Melanocyte of skin (primary cell): ENCODE data around the gene NOCT. TPM values are rescaled to one million over a fixed set of nuclear protein-coding genes. Genes with fewer than 3 reads are reported as not detected.

Experiments
- small RNA-seq, 2 donors: library from RNA; depleted of rRNA; stranded (forward); fragments of <200 nt; gene quantifications; one replicate each; pipeline ENCODE3, GENCODE V24; 2012
- total RNA-seq, 2 donors: library from RNA; depleted of rRNA; stranded (reverse); fragments of >200 nt; gene quantifications; 2 replicates each; pipeline ENCODE4 v1.2.3, GENCODE V29; 2012

The NOCT gene, protein sequence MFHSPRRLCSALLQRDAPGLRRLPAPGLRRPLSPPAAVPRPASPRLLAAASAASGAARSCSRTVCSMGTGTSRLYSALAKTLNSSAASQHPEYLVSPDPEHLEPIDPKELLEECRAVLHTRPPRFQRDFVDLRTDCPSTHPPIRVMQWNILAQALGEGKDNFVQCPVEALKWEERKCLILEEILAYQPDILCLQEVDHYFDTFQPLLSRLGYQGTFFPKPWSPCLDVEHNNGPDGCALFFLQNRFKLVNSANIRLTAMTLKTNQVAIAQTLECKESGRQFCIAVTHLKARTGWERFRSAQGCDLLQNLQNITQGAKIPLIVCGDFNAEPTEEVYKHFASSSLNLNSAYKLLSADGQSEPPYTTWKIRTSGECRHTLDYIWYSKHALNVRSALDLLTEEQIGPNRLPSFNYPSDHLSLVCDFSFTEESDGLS
- total RNA-seq = 10 to 100 TPM; 21.0 to 51.6 TPM

GRCh38 chr4:139015269-139015947 lies at the start of gene NOCT:
NOCT (plus strand) TSS chr4:139015781; CDS start chr4:139015982, 201 bp downstream.

Small RNA genes within 50 kb of the gene (small RNA-seq; reads per million reads assigned to genes)
- gene RNU6-531P = 0 reads per million in 2 donors

Other genes starting within 250 kb of the NOCT start
- gene ELF2, start 161.4 kb downstream of the NOCT start, total RNA-seq = 10 to 100 TPM; 23.1 to 28.0 TPM